HG02642 (cell line): ENCODE data around the gene FSCN2.
"Not testable (repeated sequence)": the region's sequence is repeated elsewhere in the genome, so short reads cannot be mapped to it uniquely, and the experiment has no call there.

Experiments used
- ATAC-seq: cut with Tn5 transposase; IDR thresholded peaks from one replicate; pipeline ENCODE4 v1.9.1; 2021; ENCODE audit warnings: mild to moderate bottlenecking; ENCODE audit not compliant: unreplicated experiment, poor library complexity

The FSCN2 gene

GRCh38 chr17:81524039-81524864 is 3.9 kb upstream of the FSCN2 start:
- no peak for ATAC-seq

- no peak for ATAC-seq
These were observed 3.4 kb upstream of the FSCN2 start for GRCh38 chr17:81524865-81525159.

- no peak for ATAC-seq
These were observed 1.3 kb upstream of the FSCN2 start for GRCh38 chr17:81526662-81527571.

- no peak for ATAC-seq
These were observed 140 bp downstream of the FSCN2 start for GRCh38 chr17:81528384-81528650.

- no peak for ATAC-seq
These were observed 667 bp downstream of the FSCN2 start for GRCh38 chr17:81528651-81529436.

- ATAC-seq, result no peak
These were observed 1.2 kb downstream of the FSCN2 start for GRCh38 chr17:81529437-81529803.

- not testable (repeated sequence) for ATAC-seq
These were observed 2.8 kb downstream of the FSCN2 start for GRCh38 chr17:81531013-81531412.

GRCh38 chr17:81531998-81532404 is 3.8 kb downstream of the FSCN2 start:
- not testable (repeated sequence) for ATAC-seq

GRCh38 chr17:81532490-81533287 is 4.5 kb downstream of the FSCN2 start:
- ATAC-seq, result no peak

- no peak for ATAC-seq
These were observed 5.4 kb downstream of the FSCN2 start for GRCh38 chr17:81533339-81534141.

- ATAC-seq, result no peak
These were observed 6.2 kb downstream of the FSCN2 start for GRCh38 chr17:81534157-81535006.

GRCh38 chr17:81535007-81535328 is 6.8 kb downstream of the FSCN2 start:
- ATAC-seq, result no peak

GRCh38 chr17:81535480-81536298 is 7.5 kb downstream of the FSCN2 start:
- no peak for ATAC-seq

- ATAC-seq, result no peak
These were observed 8.4 kb downstream of the FSCN2 start for GRCh38 chr17:81536299-81537290.

GRCh38 chr17:81537343-81537855 is 9.2 kb downstream of the FSCN2 start:
- no peak for ATAC-seq

GRCh38 chr17:81537856-81538555 is 9.8 kb downstream of the FSCN2 start:
- no peak for ATAC-seq
